GM19397 (cell line): Measurements from ENCODE around the gene CTSE.
A peak's percentile ranks its signal among the peaks of the same experiment; 100 is the strongest.
"Not testable (repeated sequence)": the region's sequence is repeated elsewhere in the genome, so short reads cannot be mapped to it uniquely, and the experiment has no call there.

Experiments
- ATAC-seq: cut with Tn5 transposase; IDR thresholded peaks from one replicate; pipeline ENCODE4 v1.9.1; 2021; ENCODE audit warnings: mild to moderate bottlenecking, moderate library complexity; ENCODE audit not compliant: unreplicated experiment

The CTSE gene

DNA sequence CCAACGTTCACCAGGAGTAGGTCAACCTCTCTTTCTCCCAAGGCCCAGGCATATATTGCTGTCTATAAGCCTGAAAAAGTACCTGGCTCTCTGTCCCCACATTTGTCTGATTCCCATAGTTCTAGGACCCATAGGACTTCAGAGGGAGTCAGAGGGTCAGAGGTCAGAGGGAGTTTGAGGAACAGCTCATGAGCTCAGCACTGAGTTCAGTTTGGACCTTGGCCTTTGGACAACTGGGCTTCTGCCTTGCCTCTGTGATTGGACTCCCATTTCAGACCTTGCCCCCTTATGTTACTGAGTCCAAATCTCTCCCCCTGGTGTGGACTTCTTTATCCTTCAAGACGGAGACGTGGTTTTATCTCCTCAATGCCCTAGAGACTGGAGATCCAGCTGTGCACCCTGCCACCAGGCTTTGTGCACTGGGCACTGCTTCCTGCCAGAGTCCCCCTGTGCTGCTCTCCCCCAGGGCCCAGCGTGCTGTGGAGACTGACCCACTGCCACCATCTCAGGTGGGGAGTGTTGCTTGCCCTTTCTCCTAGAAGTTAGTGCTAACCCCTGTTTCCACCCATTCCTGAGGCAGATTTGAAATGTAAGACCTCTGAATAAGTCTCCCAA is 3.2 kb downstream of the CTSE start:
- ATAC-seq: no peak

DNA sequence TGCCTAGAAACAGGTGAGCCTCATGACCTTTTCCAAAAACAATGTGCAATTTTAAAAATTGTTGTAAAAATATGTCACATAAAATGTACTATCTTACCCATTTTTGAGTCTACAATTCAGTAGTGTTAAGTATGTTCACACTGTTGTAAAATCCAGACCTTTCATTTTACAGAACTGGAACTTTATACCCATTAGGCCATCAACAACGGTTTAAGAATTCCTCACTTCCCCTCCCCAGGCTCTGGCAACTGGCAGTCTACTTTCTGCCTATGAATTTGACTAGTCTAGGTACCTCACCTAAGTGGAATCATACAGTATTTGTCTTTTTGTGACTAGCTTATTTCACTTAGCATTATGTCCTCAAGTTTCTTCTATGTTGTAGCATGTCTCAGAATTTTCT is 8.6 kb downstream of the CTSE start:
- no peak for ATAC-seq

DNA sequence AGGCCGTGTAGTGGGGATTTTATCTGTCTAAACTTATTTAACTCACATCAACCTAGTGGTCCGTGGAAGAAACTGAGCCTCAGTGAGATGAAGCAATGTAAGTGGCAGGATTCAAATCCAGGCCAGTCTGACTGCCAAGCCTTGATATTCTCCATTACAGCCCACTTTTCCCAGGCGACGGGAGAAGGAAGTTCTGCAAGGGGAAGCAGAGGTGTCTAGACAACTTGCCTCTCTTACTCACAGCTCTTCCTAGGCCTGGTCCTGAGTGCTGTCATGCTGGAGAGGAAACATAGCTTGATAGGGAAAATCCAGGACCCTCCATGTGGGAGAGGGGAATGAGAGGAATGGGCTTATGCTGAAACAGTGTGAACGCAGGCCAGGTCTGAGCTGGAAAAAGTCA is 9.1 kb downstream of the CTSE start:
- no peak for ATAC-seq

DNA sequence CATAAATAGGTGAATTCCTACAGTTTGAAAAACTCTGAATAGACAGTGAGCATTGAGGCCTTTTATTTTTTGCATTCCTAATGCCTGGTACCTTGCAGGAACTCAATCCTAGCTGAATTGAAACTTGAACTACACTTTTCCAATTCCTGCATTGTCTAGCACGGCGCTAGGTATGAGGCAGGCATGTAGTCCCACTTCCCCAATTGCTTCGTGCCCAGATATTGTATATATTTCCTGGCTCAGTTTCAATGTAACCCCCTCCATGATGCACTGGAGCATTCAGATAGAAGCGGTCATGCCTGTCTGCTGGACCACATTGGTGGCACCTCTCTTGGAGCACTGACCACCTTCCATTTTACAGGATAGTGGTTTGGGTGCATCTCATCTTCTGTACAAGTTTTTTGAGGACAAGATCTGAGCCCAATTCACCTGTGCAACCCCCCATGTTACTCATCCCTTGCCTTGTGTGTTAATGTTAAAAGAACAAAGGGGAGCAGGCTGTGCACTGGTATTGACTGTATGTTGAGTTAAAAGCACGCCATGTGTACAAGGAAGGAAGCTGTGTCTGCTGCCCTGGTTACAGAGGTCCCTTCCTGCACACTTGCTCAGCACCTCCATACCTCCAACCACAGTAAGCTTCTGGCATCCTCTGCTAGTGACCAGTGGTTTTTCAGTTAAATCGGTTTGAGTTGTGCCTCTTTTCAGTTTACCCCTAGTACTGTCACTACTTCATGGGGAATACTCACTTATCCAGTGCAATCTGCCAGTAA is 10.5 kb downstream of the CTSE start:
- ATAC-seq: no peak

DNA sequence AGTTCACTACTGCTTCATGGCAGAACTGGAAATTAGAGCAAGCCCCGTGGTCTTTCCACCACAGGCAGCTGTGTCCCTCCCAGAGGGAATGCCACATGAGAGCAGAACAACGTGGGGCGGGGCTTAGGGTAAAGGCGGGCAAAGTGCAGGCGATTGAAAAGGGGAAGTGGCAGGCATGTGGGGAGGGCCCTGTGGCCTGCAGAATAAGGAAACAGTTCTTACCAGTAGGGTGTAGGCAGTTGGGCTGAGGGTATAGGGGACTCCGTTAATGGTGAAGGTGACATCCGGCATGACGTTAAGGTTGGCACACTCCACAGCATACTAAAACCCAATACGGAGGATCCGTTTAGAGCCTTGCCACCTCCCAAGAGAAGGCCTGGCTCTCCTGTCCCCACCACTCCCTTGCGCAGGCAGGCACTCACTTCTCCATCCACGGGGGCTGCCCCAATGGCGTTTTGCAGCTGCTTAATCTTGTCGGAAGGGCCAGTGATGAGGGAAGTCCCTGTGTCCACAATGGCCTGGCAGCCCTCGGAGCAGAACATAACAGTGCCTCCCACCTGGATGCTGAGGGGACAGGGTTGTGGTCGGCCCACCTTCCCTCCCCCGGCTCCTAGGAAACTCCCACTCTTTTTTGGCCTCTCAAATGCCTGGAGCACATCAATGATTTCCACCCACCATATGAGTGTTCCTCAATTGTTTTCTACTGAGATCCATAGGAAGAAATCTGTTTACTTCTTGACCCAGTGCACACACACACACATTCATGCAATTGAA is 11.4 kb downstream of the CTSE start:
- ATAC-seq: peak; percentile 94

DNA sequence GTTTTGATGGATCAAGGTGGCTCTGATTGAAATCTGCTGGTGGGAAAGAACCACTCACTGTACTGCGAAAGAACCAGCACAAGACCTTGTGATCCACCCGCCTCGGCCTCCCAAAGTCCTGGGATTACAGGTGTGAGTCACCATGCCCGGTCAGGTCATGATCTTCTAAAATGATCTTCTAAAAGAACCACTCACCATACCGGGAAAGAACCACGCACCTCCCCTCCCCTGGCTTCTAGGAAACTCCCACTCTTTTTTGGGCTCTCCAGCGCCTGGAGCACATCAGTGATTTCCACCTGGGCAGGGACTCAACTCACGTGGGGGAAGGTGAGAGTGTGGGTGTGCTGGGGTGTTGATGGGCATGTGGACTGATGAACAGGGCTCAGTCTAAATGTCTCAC is 12.6 kb downstream of the CTSE start:
- no peak for ATAC-seq

DNA sequence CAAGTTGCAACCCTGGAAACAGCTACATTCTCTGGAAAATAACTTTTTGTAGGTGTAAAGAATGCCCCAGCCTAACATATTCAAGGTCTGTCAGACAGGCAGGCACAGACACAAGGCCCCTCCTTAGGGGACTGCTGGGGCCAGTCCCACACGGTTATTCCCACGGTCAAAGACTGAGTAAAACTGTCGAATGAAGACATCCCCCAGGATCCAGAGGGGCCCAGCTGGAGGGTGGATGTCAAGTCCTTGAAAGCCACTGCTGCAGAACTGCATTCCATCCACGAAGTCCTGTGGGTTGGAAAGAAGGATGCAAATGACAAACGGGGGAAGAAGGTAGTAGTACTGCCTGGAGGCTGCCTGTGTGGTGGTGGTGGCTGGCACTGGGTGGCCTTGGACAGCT is 13.6 kb downstream of the CTSE start:
- no peak for ATAC-seq

DNA sequence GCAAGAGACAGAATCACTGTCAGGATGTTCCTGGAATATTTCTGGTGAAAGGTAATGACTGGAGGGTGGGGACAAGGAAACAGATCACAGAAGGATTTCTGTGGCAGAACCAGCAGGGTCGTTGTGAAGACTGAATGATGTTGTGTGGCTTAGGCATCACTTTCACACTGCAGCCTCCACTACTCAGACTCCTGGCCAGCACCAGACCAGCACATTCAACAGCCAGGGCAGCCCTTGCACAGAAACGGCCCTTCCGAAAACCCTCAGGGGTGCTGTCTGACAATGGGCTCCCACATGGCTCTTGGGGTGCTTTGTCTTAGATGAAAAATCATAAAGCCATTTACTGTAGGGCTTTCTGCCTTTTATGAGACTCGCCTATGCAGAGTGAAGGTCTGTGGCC is 16.7 kb downstream of the CTSE start:
- no peak for ATAC-seq

DNA sequence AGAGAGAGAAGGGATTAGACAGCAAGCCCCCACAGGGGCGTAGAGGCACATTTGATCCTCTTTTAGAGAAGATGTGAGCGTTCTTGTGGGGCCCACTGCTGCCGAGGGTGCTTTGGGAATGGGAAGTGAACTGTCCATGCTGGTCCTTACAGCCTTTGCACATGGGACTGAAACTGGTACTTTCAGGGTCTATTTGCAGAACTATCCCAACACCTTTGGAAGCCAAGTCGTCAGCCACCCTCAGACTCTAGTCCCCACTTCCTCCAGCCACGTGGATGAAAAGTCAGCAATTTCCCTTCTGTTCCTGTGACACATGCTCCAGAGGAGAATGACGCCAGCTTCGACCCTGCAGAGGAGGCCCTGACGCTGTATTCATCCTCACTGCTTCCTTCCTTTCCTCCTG is 17.9 kb downstream of the CTSE start:
- ATAC-seq: no peak

DNA sequence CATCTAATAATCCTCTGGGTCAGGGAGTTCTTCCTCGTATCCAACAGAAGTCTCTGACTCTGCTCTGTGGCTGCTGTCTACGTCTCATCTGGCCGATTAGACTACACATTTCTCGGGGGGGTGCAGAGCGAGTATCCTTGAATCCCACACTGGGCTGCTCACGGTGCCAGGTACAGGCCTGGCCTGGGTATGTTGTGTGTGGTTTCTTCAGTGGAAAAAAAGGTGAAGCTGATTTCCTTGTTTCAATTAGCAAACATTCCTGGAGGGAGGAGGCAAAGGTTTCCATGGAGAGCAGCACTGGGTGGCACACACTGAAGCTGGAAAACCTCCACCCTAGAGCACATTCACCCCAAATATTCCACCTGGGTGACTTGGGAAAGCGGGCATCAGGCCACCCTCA is 18.5 kb downstream of the CTSE start:
- no peak for ATAC-seq

DNA sequence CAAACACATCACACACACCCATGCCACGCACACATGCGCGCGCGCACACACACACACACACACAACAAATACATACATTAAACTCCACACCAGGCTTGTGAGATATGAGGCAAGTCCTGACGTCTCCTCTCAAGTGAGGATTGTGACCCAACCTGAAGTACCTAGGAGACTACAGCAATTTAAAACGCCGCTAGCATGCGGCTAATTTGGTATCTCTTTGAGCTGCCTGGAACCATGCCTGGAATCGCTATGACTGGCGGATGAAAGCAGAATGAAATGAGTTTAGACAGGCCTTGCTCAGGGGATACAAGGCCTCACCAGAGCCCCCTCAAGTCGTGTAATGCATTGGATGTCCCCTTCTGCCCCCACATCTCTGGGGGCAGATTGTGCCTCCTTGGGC is 18.9 kb downstream of the CTSE start:
- no peak for ATAC-seq

DNA sequence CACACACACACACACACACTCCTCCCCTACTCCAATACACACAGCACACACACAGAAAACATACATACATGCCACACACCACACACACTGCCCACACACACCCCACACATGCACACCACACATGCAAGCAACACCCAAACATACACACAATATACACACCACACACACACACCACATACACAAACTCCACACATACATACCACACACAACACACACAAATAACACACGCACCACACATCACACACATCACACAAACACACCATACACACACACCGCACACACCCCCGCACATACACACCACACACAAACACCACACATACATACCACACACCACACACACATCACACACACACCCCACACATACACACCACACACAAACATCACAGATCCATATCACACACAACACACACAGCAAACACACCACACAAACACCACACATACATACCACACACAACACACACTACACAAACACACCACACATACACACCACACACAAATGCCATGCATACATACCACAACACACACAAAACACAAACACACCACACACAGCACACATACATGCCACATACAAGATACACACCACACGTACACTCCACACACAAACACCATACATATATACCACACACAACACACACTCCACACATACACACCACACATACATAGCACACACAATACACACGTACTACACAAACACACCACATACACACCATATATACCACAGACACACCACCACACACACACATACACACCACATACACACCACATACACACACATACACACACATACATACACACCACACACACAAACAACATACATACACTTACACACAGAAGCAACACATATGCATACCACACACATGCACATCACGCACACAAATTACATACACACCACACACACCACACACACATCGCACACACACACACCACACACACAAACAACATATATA is 19.6 kb downstream of the CTSE start:
- no peak for ATAC-seq

DNA sequence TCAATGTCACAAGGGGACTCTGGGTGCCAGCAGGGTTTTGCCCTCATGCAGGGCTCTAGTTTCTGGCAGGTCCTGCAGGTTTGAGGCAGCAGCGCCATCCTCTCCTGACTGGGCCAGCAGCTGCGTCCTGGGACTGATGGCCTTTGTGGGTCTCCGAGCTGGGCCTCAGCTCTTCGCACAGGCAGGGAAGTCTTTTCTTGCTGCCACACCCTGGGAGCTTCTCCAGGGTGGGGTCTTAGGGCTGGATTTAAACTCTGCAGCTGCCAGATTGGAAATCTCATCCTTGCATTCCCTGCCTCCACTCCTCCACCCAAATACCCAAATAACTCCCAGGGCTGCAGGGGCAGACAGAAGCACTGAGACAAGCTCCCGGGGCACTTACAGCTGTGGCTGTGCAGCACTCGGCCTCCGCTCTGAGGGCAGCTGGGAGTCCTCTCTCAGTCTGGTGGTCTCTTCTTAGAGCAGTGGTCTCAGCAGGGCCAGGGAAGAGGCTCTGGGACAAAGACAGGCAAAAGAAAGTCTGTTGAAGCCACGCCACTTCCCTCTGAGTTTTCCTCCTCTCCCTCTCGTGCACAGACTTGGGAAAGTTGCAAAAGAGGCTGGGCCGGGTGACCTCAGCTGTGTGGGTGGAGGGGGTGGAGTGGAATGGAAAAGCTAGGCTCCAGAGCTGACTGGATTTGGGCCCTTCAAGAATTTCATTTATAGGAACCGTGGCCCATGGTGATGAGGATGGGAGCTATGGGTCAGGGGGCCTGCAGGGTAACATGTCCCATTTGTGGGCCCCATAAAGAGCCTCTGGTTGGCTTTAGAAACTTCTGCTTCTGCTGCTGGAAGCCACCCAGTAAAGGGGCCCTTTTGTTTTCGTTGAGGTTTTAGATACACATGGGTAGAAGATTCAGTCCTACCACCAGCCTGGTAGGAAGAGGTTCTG is 20.6 kb downstream of the CTSE start, which contains the start of gene RAB7B:
TSS of gene RAB7B (minus strand) at position 525 of the 931 bp plus-strand sequence. CDS start 9,260 bp downstream, outside the sequence.
- no peak for ATAC-seq

DNA sequence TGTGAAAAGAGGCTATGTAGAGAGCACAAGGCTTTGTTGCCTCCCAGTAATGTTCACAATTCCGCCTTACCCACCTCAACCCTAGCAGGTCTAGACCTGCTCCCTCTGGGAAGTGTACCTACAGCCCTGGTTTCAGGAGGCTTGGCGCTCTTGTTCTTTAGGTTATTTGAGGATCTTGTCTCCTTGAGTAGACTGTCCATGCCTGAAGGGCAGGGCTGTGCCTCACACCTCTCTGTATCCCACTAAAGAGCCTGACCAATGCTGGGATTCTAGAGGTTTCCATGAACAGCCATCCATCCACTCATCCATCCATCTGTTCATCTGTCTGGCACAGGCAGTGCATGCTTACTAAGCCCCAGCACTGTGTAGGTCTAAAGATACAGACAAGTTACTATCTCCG is 21.5 kb downstream of the CTSE start:
- ATAC-seq: no peak

DNA sequence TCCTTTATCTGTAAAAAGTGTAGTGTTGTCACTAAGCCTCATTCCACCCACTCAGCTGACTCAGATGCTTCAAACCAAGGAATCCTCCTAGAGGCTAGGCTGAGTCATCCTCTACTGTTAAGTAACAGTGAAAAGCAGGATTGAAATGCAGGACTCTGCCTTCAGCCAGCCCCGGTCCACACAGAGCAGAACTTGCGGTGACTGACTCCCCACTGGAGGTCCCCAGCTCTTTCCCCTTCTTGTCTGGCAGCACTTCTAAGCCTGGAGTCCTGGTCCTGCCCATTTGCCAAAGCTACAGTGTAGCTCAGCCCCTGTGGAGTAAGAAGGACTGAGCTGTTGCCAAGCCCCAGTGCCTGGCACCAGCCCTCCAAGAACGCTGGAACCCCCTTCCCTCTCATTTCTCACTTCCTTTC is 22.2 kb downstream of the CTSE start:
- ATAC-seq: no peak

DNA sequence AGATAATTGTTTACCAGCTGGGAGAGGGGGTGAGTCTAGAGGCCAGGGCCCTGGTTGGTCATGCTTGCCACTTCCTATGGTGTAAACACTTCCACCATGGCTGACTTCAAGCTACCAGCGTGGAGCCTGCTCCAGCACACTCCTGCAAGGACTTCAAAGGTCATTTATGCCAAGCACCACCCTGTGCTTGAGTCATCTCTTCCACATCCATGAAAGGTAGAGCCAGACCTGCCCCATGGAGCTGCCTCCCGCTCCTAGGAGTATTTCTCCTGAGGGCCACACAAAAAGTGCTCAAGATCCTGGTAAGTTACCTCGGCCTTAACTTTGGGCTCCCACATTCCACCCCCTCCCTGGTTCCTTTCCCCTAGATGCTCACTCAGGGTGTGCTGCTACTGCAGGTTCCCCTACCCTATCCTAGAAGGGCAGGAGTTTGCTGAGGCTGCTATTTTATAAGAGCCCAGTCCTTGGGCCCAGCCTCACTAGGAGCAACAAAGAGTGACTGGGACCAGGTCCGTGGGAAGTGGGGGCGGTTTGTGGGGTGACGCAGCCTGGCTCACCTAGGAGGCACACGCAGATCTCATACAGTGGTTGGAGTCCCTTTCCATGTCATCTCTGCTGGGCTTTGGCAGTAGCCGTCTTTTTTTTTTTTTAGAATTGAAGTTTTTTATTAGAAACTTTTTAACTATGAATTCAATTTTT is 22.9 kb downstream of the CTSE start:
- ATAC-seq: no peak

DNA sequence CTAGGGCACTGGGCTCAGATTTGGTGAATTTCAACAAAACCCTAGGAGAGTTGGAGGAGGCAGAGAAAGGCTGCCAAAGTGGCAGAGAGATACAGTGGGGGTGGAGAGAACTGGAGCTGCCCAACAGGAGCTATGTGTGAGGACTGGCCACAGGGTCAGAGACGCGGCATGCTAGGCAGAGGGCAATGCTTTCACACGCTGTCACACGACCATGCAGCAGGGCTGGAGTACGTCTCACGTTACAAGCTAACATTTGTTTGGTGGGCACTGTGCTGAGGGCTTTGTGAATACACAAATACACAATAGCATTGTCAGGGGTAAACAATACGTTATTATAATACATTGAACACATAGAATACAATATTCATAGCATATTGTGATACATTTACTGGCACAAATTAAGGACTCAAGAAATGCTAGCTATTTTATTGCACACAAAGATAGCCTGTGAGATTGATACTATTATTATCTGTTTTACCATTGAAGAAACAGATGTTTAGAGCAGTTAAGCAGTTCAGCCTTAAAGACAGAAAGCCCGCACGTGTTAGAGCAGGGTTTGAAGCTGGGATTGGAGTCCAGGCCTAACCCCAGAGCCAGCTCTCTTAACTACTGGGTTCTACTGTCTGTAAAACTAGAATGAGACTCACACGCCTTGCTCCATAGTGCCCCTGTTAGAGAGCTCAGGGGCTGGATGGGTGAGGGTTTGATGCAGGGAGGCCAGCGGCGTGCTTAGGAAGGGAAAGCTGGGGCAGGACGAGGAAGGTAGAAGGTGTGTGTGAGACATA is 25.0 kb downstream of the CTSE start:
- ATAC-seq: no peak

DNA sequence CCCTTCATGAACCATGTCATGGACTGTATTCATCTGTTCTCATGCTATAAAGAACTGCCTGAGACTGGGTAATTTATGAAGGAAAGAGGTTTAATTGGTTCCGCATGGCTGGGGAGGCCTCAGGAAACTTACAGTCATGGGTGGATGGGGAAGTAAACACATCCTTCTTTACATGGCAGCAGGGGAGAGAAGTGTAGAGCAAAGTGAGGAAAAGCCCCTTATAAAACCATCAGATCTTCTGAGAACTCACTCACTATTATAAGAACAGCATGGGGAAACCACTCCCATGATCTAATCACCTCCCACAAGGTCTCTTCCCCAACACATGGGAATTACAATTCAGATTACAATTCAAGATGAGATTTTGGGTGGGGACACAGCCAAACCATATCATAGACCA is 27.1 kb downstream of the CTSE start:
- ATAC-seq: not testable (repeated sequence)
